ENCODE measurements around the gene ENOX1.

ENOX1 gene

GRCh38 chr13:43269037-43269481 is 517.7 kb downstream of the ENOX1 start:
- no peak for DNase-seq

GRCh38 chr13:43268632-43269031 is 518.1 kb downstream of the ENOX1 start:
- DNase-seq, result peak; percentile 51 to 52

- DNase-seq, result no peak
Measured at GRCh38 chr13:43267916-43268315, 518.9 kb downstream of the ENOX1 start.

DNA sequence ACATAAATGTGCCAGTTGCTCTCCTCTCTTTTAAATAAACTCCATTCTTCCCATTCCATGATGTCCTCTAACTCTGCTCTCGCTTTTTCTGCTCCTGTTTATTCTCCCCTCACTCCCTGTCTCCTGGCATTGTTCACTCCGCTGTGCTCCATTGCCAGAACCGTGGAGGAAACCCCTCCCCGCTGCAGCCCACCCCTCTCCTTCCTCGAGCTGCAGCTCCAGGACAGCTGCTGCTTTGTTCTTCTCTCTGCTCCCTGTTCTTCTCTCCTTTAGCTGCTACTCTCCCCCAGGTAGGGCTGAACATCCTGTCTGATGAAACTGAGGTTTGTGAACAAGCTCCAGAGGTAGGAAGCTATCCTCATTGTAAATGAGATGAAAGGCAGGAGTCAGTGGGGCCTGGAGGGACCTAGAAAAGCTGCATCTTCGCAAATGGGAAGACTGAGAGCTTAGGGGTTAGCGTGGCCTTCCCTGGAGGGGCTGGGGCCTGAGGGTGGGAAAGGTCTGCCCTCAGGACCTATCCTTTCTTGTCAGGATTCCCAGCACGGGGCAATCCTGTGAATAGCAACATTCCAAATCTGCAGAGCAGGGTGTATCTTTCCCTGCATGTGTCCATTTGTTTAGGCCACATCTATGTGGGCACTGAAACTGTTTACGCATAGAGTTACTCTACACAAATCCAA is 519.7 kb downstream of the ENOX1 start:
- no peak for DNase-seq

- no peak for DNase-seq
Measured at GRCh38 chr13:43265028-43265427, 521.7 kb downstream of the ENOX1 start.

DNA sequence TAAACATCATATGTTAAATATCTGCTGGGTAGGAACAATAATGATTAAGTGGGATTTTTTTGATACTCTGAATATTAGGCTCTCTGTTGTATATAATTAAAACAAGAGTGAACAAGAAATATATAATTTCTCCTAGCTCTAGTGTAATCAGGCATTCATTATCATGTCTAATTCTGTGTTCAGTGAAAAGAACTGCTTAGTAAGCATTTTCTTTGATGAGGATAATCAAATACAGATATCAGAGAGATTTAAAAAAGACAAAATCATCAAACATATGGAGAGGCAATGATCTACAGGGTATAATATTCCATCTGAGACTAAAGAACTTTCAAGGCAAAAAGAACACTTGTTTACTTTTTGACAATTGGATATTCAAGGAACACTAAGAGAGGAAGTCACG is 522.3 kb downstream of the ENOX1 start:
- no peak for DNase-seq

DNA sequence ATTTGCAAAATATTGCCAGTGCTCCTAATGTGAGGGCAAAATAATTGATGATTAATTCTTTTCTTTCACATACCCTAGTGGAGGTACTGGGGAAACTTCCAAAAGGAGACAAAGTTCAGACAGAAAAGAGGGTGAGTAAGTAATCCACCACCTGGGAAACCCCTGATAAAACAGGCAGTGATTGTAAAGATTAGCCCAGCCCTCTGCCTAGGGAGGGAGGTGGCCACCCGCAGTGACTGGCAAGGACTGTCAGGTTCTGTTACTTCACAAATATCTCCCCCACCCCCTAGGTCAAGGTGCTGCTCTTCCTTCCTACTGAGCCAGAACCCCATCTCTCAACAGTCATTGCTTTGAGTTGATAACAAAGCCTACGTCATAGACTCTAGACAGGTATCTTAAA is 523.7 kb downstream of the ENOX1 start:
- DNase-seq, result no peak

GRCh38 chr13:43260999-43261398 is 525.8 kb downstream of the ENOX1 start:
- DNase-seq, result no peak

- no peak for DNase-seq
Measured at GRCh38 chr13:43258771-43259170, 528.0 kb downstream of the ENOX1 start.

DNA sequence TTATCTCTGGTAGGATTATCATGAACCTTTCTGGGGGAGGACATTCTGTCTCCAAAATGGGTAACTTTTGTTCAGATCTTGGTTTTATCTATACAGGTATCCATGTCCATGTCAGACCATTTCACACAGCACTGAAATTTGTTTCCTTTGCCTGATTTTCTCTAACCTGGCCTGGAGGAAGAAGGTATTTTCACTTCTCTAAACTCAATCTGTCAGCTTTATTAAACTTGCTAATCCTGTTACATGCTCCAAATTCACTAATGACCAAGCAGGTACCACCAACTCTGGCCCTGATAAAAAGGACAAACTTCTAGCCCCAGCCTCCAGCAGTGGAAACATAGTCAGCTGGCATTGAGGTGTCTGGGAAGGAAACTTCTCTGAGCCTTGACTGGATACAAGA is 529.0 kb downstream of the ENOX1 start:
- DNase-seq, result no peak

DNA sequence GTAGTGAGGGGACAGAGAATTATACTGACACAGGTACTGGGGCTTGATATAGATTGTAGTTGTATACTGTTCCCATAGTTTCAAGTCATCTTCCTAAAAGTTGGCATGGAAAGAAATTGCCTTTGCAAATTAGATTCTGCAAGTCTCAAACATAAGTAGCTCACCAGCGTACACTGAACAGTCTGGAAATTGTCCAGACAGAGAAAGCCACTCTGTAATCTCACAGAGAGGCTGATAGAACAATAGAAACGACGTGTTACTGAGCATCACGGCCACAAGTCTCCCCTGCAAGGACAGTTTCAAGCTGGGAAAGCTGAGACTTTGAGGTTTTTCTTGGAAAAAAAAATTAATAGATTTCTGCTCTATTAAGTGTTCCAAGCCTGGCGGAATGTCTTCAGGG is 534.8 kb downstream of the ENOX1 start:
- DNase-seq, result no peak

GRCh38 chr13:43246382-43246781 is 540.4 kb downstream of the ENOX1 start:
- no peak for DNase-seq

DNA sequence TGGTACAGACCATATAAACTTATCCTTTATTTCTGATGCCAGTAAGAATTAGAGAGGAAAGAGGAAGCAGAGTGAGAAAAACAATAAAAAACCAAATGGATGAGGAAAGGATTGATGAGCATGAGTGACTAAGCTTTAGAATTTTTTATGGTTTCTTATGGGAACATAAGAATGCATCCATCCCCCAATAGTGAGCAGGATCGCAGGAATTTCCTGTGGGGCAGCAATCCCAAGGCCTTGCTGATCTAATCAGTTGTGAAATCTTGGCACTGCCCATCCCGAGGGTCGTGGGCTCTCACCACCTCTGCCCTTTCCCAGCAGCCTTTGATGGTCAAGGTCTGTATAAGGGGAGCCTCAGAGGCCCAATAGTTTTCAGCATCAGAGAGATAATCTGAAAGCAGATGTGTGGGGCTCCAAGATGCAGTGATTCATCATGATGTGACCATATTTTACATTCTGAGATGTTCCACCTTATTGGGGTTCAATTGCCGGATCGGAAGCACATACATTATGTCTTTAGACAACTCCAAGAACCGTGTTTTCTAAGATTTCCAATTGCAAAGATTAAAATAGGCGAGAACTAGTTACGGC is 541.3 kb downstream of the ENOX1 start:
- DNase-seq, result no peak

- DNase-seq, result no peak
Measured at GRCh38 chr13:43244481-43244880, 542.3 kb downstream of the ENOX1 start.

DNA sequence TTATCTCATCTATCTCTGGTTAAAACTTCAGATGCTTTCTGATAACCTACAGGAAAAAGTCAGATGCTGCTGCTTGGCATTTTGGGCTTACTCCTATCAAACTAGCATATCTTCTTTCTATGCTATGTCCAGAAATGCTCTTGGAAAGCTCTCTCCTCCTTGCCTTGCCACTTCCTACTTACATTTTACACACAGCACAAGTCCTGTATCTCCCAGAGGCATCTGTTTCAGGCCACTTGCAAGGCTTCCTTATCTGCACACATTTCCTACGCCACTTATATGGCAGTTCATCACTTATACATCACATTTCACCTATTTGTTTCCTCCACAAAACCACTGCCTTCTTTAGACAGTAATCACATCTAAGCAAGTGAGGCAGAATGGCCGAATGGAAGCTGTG is 543.1 kb downstream of the ENOX1 start:
- DNase-seq, result no peak

DNA sequence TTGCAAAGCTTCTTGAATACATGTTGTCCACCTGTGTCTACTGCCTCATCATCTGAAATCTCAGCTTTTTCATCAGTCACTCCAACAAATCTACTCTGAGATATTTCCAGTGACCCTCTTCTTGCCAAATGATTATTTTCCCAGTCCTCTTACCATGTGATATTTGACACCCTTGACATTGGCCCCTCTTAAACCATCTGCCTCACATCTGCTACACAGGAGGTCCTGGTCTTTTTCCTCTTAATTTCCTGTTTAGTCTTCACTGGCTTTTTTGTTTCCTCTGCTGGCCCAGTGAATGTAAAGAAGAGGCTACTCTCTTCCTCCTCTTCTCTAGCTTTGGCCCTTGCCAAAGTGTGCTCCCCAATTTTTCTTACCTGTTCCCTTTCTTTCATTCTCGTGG is 544.7 kb downstream of the ENOX1 start:
- DNase-seq, result no peak

DNA sequence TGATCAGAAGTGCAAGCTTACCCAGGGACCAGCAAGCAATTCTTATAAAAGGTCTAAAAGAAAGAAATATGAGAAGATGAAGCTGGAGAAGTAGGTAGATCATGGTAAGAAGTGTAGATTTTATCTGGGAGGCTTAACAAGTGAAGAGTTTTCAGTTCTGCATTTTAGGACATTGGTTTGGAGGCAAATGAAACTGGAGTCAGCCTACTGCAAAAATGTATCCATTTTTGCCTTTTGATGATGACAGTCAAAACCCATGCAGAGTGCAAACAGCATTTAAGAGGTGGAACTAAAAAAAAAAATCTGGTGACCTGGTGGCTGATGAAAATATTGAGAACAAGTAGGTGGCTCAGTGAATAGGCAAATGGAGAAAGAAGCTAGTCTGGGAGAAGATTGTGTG is 546.5 kb downstream of the ENOX1 start:
- DNase-seq, result no peak

DNA sequence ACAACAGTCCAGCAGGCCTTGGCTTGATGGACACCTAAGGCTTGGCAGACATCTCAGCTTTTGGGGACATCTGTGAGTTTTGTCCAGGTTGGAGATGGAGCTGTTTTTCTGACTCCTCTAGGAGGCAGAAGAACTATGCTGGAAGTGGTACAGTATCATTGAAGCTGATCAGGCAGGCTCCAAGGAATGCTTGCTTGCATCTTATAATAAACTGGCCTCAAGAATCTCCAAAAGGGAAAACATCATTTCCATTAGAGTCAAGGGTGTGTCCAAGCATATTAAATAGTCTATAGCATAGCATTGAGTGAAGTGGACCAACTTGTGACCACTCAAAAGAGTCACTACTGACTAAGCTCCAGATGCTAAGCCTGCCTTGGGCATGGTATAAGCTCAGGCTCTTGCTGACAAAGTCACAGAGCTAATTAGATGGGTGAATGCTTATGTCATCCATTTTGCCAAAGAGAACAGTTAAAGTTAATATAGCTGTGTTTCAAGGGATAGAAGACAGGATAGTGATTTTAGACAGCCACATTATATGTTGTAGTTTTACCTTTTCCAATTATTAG is 547.4 kb downstream of the ENOX1 start:
- DNase-seq, result no peak

DNA sequence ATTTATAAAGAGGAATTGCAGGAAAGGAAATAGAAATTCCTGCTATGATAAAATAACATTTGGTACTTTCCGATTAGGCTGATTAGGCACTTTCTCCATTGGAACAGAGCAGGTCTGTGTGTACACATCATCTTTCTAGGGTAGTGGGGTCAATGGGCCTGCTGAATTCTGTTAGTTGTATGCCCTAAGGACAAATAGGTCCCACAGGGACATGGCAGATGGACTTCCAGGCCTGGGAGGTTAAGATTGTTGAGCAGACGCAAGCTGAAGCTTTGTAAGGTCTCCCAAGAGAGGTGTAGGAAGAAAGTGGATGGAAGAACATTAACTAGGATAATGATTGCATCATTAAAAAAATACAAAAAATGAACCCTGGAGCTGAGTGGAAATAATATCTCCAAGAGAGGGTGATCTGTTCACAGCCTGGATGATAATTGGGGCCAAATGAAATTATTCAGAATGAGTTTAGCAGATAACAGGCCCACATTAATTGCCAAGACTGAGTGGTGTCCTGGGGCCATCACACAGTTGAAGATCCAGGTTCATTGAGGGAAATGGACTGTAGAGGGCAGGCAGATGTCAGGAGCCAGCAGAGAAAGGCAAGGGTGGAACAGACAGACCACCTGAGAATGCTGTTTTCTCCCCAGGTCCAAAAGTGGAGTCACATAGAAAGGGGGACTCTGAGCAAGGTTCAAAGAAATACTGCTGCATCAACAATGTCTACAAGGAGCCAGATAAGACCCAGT is 548.3 kb downstream of the ENOX1 start:
- no peak for DNase-seq

DNA sequence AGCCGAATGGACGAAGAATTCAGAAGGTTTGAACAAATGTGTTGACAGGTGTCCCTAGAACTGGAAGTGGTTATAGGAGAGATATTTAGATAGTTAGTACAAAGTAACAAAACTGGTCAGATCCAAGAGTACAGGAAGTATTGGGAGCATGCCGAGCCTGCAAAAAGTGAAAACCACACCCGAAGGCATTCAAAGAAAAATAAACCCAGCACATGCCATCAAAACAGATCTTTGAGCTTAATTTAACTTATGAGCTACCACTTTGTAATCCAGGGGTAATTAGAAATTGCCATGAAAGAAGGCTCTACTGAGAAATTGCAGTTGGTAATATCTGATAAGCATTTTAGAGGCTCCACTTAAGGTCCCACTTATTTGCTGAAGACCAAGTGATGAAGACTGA is 549.2 kb downstream of the ENOX1 start:
- no peak for DNase-seq

- no peak for DNase-seq
Measured at GRCh38 chr13:43235028-43235427, 551.7 kb downstream of the ENOX1 start.

GRCh38 chr13:43232873-43233265 is 553.9 kb downstream of the ENOX1 start:
- DNase-seq, result no peak

- DNase-seq, result no peak
Measured at GRCh38 chr13:43232144-43232872, 554.5 kb downstream of the ENOX1 start.
